AG09319 (cell line): ENCODE measurements around the gene SPAG4.

Experiments used
- DNase-seq: peaks from one replicate; pipeline ENCODE4 v3.0.0-alpha.2; 2010; ENCODE audit warnings: low read depth; ENCODE audit errors: extremely low read depth
- CTCF ChIP-seq: IDR thresholded peaks from 2 replicates; pipeline ENCODE4 v1.5.1; 2011; ENCODE audit warnings: low read depth, mild to moderate bottlenecking, inconsistent platforms, low read length, moderate library complexity

The SPAG4 gene

GRCh38 chr20:35592339-35592974, 23.2 kb upstream of the SPAG4 start:
- no peak for TF ChIP-seq CTCF
- no peak for DNase-seq

GRCh38 chr20:35595456-35595855, 20.2 kb upstream of the SPAG4 start:
- no peak for DNase-seq

GRCh38 chr20:35595901-35596300, 19.7 kb upstream of the SPAG4 start:
- no peak for DNase-seq

More at GRCh38 chr20:35595456-35595855, 20.2 kb upstream of the SPAG4 start:
- no peak for TF ChIP-seq CTCF

GRCh38 chr20:35597186-35597585, 18.4 kb upstream of the SPAG4 start:
- TF ChIP-seq CTCF, result no peak
- no peak for DNase-seq

More at GRCh38 chr20:35595901-35596300, 19.7 kb upstream of the SPAG4 start:
- no peak for TF ChIP-seq CTCF

GRCh38 chr20:35598476-35598875, 17.2 kb upstream of the SPAG4 start:
- no peak for TF ChIP-seq CTCF
- no peak for DNase-seq

- TF ChIP-seq CTCF, result no peak
- no peak for DNase-seq
Observed at GRCh38 chr20:35598899-35599775, 16.5 kb upstream of the SPAG4 start.

- no peak for TF ChIP-seq CTCF
- DNase-seq, result no peak
Observed at GRCh38 chr20:35599776-35600120, 15.9 kb upstream of the SPAG4 start.
